Progenitor cell of endocrine pancreas (in vitro differentiated cells): Measurements from ENCODE around the gene EFCAB10. TPM values are rescaled to one million over a fixed set of nuclear protein-coding genes. Genes with fewer than 3 reads are reported as not detected.

Source experiments
- DNase-seq: peaks from one replicate; pipeline ENCODE4 v3.0.0; 2021; ENCODE audit warnings: low spot score; ENCODE audit not compliant: unreplicated experiment
- H3K27ac Mint-ChIP-seq: 2 replicates; pipeline ENCODE4 v1.8.0; 2021; ENCODE audit warnings: mild to moderate bottlenecking, moderate library complexity, mixed read lengths
- H3K27me3 Mint-ChIP-seq: 2 replicates; pipeline ENCODE4 v1.8.0; 2021; ENCODE audit warnings: mixed read lengths
- H3K36me3 Mint-ChIP-seq: 2 replicates; pipeline ENCODE4 v1.8.0; 2022; ENCODE audit warnings: mixed read lengths; ENCODE audit not compliant: insufficient read depth
- H3K4me1 Mint-ChIP-seq: 2 replicates; pipeline ENCODE4 v1.8.0; 2021; ENCODE audit warnings: low read depth, mixed read lengths
- H3K4me3 Mint-ChIP-seq: 2 replicates; pipeline ENCODE4 v1.8.0; 2021; ENCODE audit warnings: low read depth, mild to moderate bottlenecking, moderate library complexity, mixed read lengths
- H3K9me3 Mint-ChIP-seq: 2 replicates; pipeline ENCODE4 v1.8.0; 2021; ENCODE audit warnings: low read depth, mixed read lengths
- total RNA-seq: library from RNA; stranded (reverse); gene quantifications from 2 replicates; pipeline ENCODE4 v1.2.1, GENCODE V29; 2021
- TF ChIP-seq, protein P1 (sequence below): fragments of 200-600 bp; sonication (generic); IDR thresholded peaks from one replicate; pipeline ENCODE4 v1.5.0; 2021; ENCODE audit warnings: antibody characterized with exemption, mild to moderate bottlenecking; ENCODE audit not compliant: unreplicated experiment

Gene EFCAB10
- total RNA-seq, 1 donor from 2014 or later: 0.53 TPM

DNA sequence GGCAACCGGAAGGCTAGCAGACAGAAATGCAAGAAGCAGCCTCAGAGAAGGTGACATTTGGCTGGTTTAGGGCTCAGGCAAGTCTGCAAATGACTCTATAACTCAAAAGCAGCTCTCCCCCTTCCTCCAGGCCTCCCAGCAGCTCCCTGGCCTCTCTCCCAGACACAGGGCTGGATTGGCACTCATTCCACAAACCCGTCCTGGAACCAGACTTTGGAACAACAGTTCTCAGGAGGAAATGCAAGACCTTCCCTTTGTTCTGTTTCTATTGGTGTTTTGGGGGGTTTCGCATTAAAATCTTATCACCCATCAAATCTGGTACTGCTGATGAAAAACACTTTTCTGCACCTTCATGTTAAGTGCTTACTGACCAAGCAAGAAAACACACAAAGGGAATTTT lies 40.3 kb upstream of the EFCAB10 start:
- H3K9me3 Mint-ChIP-seq: peaks cover 6% of the 10 kb centered on the region
- no peak overlapping the region for H3K27ac Mint-ChIP-seq
- TF ChIP-seq, protein P1, sequence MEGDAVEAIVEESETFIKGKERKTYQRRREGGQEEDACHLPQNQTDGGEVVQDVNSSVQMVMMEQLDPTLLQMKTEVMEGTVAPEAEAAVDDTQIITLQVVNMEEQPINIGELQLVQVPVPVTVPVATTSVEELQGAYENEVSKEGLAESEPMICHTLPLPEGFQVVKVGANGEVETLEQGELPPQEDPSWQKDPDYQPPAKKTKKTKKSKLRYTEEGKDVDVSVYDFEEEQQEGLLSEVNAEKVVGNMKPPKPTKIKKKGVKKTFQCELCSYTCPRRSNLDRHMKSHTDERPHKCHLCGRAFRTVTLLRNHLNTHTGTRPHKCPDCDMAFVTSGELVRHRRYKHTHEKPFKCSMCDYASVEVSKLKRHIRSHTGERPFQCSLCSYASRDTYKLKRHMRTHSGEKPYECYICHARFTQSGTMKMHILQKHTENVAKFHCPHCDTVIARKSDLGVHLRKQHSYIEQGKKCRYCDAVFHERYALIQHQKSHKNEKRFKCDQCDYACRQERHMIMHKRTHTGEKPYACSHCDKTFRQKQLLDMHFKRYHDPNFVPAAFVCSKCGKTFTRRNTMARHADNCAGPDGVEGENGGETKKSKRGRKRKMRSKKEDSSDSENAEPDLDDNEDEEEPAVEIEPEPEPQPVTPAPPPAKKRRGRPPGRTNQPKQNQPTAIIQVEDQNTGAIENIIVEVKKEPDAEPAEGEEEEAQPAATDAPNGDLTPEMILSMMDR: no peak
- no peaks in the 10 kb centered on the region for H3K27me3 Mint-ChIP-seq
- DNase-seq: no peak
- no peak overlapping the region for H3K4me3 Mint-ChIP-seq
- H3K4me1 Mint-ChIP-seq: no peaks in the 10 kb centered on the region
- peaks cover 17% of the 10 kb centered on the region for H3K36me3 Mint-ChIP-seq

DNA sequence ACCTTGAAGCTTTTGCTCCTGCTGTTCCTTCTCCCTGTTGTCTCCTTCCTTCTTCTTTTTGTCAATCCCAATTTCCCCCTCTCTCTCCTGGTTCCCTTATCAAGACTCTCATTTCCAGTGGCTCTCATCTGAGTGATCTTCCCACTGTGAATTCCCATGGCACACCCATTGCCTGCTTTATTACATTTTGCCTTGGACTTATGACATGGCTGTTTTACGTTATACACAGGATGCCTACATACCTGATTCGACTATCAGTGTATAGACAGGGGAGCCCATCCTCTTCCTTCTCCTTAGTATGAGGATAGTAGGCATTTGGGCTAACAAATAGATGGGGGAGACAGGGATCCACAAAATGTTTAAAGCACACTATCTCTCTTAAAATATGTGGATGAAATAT lies 39.9 kb upstream of the EFCAB10 start:
- Mint-ChIP-seq H3K9me3 (peaks cover 3% of the 10 kb centered on the region), H3K36me3 (peaks cover 14% of the 10 kb centered on the region), H3K27me3 (no peaks in the 10 kb centered on the region), H3K4me3 (no peak overlapping the region), H3K4me1 (no peaks in the 10 kb centered on the region), H3K27ac (no peak overlapping the region)
- no peak for DNase-seq
- TF ChIP-seq, protein P1: no peak

DNA sequence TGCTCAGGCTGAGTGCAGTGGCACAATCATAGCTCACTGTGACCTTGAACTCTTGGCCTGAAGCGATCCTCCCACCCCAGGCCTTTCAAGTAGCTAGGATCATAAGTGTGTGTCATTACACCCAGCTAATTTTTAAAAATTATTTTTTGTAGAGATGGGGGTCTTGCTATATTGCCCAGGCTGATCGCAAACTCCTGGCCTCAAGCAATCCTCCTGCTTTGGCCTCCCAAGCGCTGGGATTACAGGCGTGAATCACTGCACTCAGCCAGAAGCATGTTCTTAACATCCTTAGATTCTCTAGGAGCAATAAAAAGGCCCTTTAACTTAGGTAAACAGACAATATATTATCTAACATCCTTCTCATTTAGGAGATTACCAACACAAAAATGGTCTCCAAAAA lies 38.3 kb upstream of the EFCAB10 start:
- Mint-ChIP-seq H3K9me3 (no peaks in the 10 kb centered on the region), H3K36me3 (peaks cover 7% of the 10 kb centered on the region), H3K27me3 (no peaks in the 10 kb centered on the region), H3K4me1 (no peaks in the 10 kb centered on the region), H3K4me3 (no peak overlapping the region), H3K27ac (no peak overlapping the region)
- TF ChIP-seq, protein P1: no peak
- DNase-seq: no peak

DNA sequence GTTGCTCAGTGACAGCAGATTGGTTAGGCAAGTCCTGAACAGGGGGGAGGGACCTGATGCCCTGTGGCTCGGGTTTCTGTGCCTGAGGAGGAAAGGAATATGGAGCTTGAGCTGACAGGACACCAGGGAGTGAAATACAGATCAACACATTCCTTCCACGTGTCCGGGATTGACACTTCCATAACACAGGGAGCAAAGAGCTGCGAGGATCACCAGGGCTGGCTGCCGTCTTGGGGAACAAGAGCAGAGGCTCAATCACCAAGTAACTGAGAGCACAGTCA lies 36.7 kb upstream of the EFCAB10 start:
- Mint-ChIP-seq H3K27ac (no peak overlapping the region), H3K27me3 (no peaks in the 10 kb centered on the region), H3K9me3 (no peaks in the 10 kb centered on the region), H3K36me3 (peaks cover 12% of the 10 kb centered on the region), H3K4me3 (no peak overlapping the region), H3K4me1 (no peaks in the 10 kb centered on the region)
- TF ChIP-seq, protein P1: no peak
- DNase-seq: no peak

DNA sequence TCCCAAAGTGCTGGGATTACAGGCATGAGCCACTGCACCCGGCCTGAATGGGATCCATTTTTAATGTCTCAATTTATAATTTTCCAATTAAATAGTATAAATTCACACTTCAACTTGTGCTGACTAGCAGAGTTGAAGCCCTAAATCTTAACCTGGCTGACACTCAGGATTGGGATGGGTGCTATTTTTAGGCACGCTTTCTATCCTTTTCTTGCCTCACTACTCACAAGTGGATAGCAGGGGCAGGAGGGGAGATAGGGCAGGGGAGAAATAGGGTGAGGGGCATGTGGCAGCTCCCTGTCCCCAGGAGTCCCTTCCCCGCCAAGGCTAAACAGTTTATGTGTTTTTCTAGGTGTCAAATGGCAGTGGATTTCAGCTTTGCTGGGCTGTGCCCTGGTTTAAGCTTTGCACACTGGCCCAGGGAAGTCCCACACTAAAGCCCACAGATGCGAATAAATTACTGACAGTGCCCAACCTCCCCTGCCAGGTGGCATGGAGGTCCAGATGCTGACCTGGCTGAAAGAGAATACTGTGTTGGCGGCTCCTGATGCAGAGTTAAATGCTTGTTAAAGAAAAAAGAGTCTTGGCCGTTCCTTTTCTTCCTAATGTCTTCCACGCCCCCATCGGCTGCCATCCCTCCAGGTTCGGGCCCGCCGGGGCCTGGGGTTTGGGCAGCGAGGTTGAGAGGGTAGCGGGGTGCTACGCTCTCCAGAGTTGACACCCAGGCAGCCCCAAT lies 36.2 kb upstream of the EFCAB10 start:
- no peaks in the 10 kb centered on the region for H3K9me3 Mint-ChIP-seq
- TF ChIP-seq, protein P1: no peak
- no peak overlapping the region for H3K27ac Mint-ChIP-seq
- H3K4me1 Mint-ChIP-seq: no peaks in the 10 kb centered on the region
- no peak for DNase-seq
- no peaks in the 10 kb centered on the region for H3K27me3 Mint-ChIP-seq
- H3K36me3 Mint-ChIP-seq: peaks cover 12% of the 10 kb centered on the region
- no peak overlapping the region for H3K4me3 Mint-ChIP-seq
